ENCODE results near the gene APOBEC3F.
"Not testable (repeated sequence)": the region's sequence is repeated elsewhere in the genome, so short reads cannot be mapped to it uniquely, and the experiment has no call there.

The APOBEC3F gene

DNA sequence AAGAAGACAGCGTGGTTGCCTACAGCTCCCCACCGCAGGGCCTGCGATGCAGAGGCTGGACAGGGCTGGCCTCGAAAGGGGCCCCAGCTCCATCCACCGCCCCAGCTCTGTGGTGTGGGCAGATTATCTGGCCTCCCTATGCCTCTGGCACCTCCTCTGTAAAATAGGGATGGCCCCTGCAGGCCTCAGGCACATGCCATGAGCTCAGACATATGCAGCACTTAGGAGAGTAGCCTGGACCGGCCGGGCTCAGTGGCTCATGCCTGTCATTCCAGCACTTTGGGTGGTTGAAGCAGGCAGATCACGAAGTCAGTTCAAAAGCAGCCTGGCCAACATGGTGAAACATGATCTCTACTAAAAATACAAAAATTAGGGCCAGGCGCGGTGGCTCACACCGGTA lies 12.4 kb upstream of the APOBEC3F start:
- no peak for DNase-seq

DNA sequence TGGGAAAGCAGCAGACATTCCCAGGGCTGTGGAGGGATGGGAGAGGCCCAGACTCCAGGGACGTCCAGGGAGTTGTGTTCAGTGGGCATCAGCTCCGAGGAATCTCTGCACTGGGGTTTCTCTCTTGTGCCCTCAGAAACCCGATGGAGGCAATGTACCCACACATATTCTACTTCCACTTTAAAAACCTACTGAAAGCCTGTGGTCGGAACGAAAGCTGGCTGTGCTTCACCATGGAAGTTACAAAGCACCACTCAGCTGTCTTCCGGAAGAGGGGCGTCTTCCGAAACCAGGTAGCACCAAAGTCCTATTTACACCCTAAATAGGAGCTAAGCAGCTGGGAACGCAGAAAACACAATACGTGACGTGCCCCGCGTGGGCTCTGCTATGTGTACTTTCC lies 11.4 kb upstream of the APOBEC3F start:
- DNase-seq = no peak

DNA sequence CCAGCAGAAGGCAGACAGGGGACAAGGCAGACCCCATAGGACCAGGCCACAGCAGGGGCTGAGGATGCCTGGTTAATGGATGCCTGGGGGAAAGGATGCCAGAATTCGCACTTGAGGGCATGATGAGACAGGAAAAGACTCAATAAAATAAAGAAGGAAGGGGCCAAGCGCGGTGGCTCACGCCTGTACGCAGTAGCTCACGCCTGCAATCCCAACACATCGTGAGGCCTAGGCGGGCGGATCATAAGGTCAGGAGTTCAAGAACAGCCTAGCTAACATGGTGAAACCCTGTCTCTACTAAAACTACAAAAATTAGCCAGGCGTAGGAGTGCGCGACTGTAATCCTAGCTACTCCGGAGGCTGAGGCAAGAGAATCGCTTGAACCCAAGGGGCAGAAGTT lies 10.0 kb upstream of the APOBEC3F start:
- DNase-seq = no peak

DNA sequence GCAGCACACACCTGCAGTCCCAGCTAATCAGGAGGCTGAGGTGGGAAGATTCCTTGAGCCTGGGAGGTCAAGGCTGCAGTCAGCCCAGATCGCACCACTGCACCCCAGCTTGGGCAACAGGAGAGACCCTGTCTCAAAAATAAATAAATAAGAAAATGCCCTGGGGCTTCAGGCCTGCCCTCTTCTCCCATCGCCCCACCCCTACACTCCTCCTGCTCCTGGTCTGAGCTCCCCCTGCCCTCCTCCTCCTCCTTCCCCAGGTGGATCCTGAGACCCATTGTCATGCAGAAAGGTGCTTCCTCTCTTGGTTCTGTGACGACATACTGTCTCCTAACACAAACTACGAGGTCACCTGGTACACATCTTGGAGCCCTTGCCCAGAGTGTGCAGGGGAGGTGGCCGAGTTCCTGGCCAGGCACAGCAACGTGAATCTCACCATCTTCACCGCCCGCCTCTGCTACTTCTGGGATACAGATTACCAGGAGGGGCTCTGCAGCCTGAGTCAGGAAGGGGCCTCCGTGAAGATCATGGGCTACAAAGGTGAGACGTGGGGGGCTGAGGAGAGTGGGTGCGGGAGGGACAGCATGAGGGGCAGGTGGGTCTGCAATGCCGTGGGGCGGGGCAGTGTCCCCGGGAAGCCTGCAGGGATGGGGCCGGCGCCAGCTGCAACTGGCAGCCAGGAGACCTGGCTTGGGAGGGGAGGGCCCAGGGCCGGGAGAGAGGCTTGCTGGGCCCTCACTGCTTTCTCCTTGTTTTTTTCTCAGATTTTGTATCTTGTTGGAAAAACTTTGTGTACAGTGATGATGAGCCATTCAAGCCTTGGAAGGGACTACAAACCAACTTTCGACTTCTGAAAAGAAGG lies 9.0 kb upstream of the APOBEC3F start:
- DNase-seq = not testable (repeated sequence)

DNA sequence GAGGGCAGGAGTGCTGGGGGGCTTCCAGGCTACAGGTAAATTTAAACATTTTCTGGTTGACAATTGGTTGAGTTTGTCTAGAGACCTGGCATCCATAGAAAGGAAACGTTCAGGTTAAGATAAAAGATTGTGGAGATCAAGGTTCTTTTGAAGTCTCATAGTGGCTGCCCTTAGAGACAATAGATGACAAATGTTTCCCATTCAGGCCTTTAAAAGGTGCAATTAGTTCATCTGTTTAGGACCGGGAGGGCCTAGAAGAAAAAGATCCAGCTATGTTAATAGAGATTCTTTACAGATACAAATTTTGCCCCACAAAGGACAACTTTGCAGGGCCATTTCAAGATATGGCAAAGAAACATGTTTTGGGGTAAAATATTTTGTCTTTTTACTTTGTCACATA lies 3.6 kb upstream of the APOBEC3F start:
- not testable (repeated sequence) for DNase-seq

DNA sequence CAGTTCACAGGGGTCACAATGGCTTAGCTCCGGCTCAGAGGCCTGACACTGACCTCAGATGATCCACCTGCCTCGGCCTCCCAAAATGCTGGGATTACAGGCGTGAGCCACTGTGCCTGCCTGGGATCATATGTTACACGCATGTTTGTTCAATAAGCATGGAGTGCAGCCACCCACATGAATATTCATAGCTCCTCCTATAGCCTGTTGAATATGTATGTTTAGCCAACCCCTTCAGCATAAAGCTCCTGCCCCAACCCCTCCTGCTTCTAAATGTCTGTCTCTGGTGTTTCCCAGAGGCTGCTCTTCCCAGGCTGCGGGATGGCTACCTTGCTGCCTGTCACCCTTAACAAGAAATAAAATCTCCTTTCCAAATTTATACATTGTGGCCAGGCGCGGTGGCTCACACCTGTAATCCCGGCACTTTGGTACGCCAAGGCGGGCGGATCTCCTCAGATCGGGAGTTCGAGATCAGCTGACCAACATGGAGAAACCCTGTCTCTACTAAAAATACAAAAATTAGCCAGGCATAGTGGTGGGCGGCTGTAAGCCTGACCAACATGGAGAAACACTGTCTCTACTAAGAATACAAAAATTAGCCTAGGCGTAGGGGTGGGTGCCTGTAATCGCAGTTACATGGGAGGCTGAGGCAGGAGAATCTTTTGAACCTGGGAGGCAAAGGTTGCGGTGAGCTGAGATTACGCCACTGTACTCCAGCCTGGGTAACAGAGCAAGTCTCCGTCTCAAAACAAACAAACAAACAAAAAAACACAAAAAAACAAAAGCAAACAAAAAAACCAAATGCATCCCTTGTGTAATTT lies 1.1 kb upstream of the APOBEC3F start:
- DNase-seq = no peak

DNA sequence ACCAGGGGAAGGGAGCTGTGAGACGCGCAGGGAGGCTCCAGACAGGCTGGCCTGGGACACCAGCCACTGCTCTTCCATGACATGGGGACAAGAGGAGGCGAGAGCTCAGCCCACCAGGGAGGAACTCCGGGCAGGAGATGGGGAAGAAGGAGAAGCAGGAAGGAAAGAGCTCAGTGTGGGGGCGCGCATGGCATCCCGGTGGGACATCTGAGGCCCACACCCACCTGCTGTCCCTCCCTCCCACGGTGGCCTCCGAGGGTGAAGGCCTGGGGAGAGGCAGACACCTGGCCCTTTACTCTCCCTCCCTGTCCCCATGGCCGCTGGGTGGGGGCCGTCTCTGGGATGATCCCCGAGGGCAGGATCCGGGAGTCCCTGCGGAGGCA lies 518 bp upstream of the APOBEC3F start:
- not testable (repeated sequence) for DNase-seq

DNA sequence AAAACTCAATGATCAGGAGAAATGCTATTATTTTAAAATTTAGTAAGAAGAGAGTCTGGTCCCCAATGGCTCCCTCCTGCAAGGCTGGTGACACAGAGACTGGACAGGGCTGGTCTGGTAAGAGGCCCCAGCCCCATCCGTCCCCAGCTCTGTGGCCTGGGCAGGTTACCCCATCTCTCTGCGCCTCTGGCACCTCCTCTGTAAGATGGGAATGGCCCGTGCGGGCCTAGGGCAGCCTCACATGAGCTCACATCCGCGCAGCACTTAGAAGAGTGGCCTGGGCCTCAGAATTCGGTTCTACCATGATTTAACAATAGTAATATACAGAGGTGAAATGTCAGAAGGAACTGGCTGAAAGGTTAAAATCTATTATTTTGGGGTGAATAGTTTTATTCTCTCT lies 1.2 kb downstream of the APOBEC3F start:
- DNase-seq = no peak

DNA sequence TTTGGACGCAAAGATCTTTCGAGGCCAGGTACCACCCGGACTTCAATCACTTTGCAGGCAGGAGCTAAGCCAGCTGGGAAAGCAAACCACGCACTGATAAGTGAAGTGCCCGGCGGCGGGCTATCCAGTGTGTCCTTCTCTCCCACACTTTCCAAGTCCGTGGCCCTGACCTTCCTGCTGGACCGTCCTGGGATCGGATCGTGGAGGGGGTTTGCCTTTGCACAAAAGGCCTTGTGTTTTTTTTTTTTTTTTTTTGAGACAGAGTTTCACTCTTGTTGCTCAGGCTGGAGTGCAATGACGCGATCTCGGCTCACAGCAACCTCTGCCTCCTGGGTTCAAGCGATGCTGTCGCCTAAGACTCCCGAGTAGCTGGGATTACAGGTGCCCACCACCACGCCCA lies 2.4 kb downstream of the APOBEC3F start:
- not testable (repeated sequence) for DNase-seq

DNA sequence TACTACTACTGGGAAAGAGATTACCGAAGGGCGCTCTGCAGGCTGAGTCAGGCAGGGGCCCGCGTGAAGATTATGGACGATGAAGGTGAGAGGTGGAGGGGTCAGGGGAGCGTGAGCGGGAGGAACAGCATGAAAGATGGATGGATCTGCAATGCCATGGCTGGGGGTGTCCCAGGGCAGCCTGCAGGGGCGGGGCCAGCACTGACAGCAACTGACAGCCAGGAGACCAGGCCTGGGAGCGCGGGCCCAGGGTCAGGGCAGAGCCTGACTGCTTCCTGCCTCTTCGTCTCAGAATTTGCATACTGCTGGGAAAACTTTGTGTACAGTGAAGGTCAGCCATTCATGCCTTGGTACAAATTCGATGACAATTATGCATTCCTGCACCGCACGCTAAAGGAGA lies 4.5 kb downstream of the APOBEC3F start:
- not testable (repeated sequence) for DNase-seq

DNA sequence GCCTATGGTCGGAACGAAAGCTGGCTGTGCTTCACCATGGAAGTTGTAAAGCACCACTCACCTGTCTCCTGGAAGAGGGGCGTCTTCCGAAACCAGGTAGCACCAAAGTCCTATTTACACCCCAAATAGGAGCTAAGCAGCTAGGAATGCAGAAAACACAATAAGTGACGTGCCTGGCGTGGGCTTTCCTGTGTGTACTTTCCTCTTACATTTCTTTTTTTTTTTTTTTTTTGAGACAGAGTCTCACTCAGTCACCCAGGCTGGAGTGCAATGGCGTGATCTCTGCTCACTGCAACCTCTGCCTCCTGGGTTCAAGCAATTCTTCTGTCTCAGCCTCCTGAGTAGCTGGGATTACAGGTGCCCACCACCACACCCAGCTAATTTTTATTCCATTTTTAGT lies 8.8 kb downstream of the APOBEC3F start:
- not testable (repeated sequence) for DNase-seq

DNA sequence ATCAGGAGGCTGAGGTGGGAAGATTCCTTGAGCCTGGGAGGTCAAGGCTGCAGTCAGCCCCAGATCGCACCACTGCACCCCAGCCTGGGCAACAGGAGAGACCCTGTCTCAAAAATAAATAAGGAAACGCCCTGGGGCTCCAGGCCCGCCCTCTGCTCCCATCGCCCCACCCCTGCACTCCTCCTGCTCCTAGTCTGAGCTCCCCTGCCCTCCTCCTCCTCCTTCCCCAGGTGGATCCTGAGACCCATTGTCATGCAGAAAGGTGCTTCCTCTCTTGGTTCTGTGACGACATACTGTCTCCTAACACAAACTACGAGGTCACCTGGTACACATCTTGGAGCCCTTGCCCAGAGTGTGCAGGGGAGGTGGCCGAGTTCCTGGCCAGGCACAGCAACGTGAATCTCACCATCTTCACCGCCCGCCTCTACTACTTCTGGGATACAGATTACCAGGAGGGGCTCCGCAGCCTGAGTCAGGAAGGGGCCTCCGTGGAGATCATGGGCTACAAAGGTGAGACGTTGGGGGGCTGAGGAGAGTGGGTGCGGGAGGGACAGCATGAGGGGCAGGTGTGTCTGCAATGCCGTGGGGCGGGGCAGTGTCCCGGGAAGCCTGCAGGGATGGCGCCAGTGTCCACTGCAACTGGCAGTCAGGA lies 11.3 kb downstream of the APOBEC3F start:
- not testable (repeated sequence) for DNase-seq

DNA sequence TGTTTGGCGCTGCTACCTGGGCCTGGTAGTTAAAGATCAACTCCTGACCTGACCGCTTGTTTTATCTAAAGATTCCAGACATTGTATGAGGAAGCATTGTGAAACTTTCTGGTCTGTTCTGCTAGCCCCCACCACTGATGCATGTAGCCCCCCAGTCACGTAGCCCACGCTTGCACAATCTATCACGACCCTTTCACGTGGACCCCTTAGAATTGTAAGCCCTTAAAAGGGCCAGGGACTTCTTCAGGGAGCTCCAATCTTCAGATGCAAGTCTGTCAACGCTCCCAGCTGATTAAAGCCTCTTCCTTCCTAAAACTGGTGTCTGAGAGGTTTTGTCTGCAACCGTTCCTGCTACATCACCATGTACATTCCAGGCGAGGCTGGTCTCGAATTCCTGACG lies 15.0 kb downstream of the APOBEC3F start:
- DNase-seq = no peak

DNA sequence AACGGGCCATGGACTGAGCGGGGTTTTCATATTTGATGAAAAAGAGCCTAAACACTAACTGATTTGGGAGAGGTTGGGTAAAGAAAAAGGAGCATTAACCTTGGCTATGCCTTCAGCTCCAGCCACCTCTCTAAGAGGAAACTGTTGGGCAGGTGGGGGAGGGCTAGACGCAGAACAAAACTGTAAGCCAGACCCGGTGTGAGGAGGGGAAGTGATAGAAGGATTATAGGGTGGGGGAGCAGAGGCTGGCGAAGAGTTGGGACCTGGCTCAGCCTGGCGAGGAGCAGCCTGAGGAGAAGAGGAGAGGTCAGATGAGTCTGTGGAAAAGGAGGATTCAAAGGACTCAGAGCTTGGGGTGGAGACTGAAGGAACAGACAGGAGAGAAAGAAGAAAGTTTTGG lies 20.6 kb downstream of the APOBEC3F start:
- not testable (repeated sequence) for DNase-seq

DNA sequence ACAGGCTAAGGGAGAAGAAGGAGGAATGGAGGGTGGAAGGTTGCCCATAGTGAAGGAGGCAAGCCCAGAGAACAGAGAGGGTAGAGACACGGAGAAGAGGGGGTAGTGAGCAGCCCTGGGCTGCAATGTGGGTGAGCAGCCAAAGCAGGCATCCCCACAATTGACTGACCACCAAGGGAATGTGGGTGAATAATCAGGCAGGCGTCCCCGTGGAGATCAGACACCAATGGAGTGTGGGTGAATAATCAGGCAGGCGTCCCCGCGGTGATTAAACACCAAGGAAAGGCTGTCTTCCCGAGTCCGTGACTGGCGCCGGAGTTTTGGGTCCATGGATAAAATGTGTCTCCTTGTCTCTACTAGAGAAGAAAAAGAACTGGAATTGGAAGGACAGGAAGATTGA lies 21.3 kb downstream of the APOBEC3F start:
- DNase-seq = not testable (repeated sequence)

DNA sequence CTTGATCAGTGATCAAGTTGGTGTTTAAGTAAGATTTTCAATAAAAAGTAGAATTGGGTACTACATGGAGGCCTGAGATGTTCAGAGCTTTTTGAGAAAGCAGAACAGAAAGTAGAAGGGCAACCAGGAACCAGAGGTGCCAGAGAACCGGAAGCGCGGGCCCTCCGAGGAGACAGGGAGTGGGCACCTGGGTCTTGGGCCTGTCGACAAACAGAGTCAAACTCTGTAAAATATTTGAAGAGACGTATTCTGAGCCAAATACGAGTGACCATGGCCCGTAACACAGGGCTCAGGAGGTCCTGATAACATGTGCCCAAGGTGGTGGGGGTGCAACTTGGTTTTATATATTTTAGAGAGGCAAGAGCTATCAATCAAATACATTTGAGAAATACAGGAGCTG lies 23.2 kb downstream of the APOBEC3F start:
- DNase-seq = not testable (repeated sequence)

DNA sequence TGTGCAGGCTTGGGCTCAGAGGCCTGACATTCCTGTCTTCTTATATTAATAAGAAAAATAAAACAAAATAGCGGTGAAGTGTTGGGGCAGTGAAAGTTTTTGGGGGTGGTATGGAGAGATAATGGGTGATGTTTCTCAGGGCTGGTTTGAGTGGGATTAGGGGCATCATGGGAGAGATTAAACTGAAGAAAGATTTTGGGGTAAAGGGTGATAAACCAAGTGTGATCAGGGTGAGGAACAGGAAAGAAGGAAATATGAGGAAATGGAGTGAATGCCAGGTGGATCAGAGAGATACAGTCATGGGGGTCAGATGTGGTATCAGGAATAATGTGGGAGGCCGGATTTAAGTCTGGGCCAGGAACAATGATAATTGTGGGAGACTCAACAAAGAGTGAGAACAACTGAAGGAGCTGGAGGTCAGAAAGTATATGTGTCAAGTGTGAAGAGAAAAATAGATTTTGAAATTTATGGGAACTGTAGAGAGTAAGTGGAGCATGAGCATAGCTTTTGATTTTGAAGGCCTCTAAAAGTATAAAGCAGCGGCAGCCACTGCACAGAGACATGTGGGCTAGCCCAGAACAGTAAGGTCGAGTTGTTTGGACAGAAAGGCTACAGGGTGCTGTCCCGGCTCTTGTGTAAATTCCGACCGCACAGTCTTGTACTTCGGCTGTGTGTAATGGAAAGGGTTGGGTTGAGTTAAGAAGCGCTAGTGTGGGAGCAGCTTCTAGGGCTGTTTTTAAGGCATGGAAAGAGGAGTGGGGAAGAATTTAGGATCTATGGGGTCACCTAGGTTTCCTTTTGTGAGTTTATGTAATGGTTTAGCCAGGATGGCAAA lies 26.0 kb downstream of the APOBEC3F start:
- DNase-seq = not testable (repeated sequence)

DNA sequence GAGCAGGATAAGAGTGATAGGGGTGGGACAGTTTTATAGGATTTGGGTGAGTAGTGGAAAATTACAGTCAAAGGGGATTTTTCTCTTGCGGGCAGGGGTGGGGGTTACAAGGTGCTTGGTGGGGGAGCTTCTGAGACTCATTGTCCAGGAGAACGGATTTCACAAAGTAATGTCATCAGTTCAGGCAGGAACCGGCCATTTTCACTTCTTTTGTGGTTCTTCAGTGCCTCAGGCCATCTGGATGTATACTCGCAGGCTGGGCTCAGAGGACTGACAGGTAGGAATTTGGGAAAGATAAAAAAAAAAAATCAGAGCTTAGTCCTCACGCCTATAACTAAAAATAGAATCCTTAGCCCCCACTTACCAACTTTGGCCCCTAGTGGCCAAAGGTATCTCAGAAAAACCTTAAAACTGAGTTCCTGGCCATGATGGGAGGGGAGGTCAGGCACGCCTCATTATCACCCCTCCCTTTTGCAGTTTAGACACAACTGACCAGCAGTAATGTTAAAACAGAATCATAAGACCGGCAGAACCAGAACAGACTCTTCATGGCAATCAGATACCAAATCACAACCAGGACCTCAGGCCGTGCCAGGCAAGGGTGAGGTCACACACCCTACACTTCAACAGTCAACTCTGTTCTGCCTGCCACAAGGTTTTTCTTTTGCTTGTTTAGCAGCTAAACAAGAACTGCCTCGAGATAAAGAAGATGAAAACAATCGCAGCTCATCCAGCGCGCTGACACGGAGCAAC lies 27.5 kb downstream of the APOBEC3F start:
- DNase-seq = no peak

DNA sequence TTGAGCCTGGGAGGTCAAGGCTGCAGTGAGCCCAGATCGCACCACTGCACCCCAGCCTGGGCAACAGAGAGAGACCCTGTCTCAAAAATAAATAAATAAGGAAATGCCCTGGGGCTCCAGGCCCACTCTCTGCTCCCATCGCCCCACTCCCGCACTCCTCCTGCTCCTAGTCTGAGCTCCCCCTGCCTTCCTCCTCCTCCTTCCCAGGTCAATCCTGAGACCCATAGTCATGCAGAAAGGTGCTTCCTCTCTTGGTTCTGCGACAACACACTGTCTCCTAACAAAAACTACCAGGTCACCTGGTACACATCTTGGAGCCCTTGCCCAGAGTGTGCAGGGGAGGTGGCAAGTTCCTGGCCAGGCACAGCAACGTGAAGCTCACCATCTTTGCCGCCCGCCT lies 29.5 kb downstream of the APOBEC3F start:
- DNase-seq = no peak

DNA sequence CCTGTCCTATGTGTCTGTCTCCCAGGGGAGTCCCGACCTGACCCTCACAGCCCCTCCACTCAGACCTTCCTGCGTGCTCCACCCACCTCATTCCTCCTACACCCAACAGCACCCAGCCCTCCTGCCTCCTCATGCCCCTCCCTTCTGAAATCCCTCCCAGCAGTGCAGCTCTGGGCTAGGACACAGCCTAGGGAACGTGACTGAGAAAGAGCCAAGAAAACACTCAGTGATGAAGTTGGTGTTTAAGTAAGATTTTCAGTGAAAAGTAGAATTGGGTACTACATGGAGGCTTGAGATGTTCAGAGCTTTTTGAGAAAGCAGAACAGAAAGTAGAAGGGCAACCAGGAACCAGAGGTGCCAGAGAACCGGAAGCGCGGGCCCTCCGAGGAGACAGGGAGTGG lies 31.9 kb downstream of the APOBEC3F start:
- not testable (repeated sequence) for DNase-seq

DNA sequence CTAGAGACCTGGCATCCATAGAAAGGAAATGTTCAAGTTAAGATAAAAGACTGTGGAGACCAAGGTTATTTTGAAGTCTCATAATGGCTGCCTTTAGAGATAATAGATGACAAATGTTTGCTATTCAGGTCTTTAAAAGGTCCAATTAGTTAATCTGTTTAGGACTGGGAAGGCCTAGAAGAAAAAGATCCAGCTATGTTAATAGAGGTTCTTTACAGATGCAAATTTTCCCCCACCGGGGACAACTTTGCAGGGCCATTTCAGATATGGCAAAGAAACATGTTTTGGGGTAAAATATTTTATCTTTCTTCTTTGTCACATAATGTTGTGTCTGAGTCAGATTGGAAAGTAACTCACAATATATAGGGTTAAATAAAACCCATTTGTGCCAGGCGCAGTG lies 33.3 kb downstream of the APOBEC3F start:
- DNase-seq = no peak

All from femur (tissue), 1 donor.